Right forelimb (tissue), 1 donor: ENCODE data around the gene WDR7.

Source experiments
- DNase-seq: peaks from one replicate; pipeline ENCODE4 v3.0.0-alpha.2; 2018

Gene WDR7

DNA sequence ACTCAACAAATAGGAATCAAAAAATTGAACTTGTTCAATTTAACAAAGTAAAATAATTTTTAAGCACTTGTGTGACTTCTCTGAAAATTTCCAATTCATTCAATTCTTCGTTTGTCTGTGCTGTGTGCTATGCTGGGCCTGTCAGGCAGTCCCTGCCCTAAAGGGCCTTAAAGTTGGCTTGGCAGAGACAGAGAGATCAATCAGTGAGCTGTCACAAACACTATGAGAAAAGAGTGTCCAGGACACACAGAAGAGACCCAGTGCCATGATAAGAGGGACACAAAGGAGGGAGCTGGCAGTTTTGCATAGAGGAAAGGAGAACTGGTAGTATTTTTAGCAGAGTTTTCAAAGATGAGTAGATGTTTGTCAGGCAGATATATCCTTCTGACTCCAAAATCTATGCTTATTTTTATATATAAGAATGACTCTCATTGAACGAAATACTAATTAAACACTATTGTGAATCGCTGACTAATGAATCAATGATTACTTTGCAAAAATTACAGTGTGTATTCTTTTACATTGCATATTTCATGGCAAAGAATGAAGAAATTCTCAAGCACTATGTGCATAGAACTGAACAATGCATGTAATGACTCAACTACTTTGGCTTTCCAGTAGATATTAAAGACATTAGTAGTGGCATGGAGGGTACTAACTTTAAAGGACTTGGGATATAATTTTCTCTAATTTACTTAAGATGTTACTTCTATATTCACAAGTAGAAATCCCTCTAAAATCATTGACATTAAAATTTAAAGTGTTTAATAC is 302.5 kb downstream of the WDR7 start:
- DNase-seq, result no peak

GRCh38 chr18:56955490-56955889 is 304.3 kb downstream of the WDR7 start:
- no peak for DNase-seq

GRCh38 chr18:56959120-56959519 is 308.0 kb downstream of the WDR7 start:
- DNase-seq, result no peak

GRCh38 chr18:56962322-56962721 is 311.2 kb downstream of the WDR7 start:
- DNase-seq, result no peak

DNA sequence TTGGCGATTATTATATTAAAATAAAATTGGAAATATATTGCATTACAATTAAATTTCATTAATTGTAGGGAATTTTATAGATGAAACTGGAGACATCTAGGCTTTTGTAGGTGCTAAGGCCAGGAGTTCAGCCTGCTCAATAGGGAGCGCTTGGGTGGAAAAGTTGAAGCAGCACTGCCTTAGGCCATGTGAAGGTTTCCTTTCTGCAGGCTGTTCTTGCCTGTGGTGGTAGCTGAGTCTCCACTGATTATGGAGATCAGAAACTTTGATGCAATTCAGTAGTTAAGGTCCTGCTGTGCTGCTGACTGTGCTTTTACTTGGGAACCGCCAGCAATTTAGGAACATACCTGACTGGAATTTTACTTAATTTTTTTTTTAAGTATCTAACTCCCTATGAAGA is 315.9 kb downstream of the WDR7 start:
- no peak for DNase-seq

- no peak for DNase-seq
Observed at GRCh38 chr18:56973487-56973886, 322.3 kb downstream of the WDR7 start.

GRCh38 chr18:56974141-56974540 is 323.0 kb downstream of the WDR7 start:
- no peak for DNase-seq

DNA sequence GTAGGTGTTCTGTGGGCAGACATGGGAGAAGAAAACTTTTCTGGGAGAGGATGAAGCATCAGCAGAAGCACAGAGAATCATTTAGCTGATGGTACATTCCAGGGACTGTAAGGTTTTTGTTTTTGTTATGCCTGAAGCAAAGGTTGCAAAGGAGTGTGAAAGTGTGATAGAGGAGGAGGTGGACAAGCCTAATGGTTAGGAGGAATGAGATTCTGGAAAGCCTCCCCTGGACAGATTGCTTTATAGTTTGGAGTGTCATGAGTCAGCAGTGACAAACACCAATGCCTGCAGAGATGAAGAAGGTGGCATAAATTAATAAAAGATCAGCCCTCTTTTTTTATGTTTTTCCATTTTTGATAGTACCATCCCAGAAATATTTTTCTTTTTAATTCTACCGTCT is 324.1 kb downstream of the WDR7 start:
- DNase-seq, result no peak

DNA sequence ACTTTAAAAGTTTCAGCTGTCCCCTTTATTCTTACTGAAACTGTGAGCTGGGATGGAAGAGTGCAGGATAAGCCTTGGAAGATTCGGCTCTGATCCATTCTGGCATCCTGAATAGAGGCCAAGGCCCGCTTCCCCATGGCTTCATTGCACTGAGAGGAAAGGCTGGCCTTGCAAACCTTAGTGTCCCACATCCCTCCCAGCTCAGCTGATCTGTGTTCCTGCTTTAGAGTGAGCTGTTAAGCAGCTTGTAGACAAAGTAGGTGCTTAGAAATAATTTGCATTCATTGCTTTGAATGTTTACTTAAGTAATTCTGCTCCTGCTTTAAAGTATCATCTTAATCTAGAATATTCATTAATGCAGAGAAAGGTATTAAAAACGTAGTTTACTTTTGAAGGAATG is 326.1 kb downstream of the WDR7 start:
- DNase-seq, result no peak

GRCh38 chr18:56977771-56978170 is 326.6 kb downstream of the WDR7 start:
- DNase-seq, result no peak

DNA sequence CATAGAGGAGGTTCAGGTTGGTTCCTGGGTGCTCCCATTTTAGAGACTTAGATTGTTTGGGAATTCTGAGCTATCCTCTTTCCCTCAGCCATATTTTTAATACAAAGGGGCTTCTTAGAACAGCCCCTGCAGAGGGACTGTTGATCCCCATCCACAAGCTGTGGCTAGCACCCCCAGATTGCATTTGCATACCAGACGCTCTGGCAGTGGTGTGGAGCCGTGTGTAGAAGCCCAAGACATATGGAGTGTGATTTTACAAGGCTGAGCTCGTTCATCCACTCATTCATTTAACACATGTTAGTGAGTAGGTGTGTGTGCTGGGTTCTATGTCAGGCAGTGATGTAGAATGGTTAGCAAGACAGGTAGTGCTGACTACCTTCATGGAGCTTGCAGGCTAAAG is 329.0 kb downstream of the WDR7 start:
- no peak for DNase-seq

DNA sequence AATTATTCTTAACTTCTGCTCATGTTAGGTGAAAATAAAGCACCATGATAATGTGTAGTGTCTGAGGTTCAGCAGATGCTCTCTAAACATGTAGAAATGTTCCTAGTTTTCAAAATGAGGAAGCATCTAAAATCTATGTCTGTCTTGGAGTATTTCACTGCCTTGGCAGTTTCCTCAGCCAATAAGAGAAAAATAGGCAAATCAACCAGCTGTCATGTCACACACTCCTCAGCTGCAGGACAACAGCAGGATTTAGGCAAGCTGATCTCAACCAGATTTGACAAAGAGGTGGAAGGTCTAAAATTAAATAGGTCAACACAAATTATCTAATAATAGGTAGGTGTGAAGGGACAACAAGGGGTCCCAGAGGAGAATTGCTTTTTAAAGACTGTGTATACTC is 331.6 kb downstream of the WDR7 start:
- DNase-seq, result no peak

DNA sequence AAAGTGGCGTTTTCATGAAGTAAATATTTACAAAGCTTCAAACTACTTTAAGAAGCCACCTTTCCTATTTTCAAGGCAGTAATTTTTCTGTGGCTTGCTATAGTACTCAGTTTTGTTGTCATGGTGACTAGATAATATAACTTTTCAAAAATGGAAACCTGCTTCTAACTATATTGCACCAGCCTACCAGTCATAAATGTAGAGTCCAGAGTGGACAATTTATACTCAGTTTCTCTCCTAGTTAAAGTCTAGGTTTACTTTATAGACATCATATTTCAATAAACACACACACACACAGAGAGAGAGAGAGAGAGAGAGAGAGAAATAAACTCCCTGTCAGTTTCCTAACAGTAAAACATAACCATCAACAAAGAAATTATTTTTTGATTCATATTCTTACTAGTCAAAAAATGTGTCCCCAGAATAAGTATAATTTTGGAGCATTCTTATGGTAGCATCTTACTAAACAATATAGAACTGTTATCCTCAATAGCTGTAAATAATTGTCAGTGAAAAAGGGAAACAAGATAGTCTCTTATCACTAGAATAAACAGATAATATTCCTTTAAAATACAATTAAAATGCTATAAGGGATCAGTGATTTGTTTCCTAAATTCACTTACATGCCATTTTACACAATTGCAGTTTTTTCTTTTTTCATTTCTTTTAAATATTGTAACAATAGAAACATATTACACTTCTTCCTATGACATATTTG is 332.3 kb downstream of the WDR7 start:
- DNase-seq, result no peak

GRCh38 chr18:56984731-56985130 is 333.6 kb downstream of the WDR7 start:
- no peak for DNase-seq

DNA sequence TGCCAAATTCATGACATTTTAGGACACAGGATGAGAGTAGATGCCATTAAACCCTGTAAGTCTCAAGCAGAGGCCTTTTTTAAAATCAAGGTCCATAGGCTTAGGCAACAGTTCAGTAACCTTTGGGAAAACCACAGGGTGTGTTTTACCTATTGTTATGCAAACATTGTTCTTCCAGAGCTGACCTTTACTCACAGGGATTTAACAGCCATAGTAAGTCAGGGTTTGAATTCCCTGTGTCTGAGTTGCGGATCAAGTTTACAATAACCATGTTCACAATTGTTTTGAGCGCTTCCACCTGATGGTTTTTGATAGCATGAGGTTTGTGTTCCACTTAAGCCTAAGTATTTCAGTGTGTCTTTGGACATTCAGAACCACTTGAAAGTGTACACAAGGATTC is 335.7 kb downstream of the WDR7 start:
- DNase-seq, result no peak

DNA sequence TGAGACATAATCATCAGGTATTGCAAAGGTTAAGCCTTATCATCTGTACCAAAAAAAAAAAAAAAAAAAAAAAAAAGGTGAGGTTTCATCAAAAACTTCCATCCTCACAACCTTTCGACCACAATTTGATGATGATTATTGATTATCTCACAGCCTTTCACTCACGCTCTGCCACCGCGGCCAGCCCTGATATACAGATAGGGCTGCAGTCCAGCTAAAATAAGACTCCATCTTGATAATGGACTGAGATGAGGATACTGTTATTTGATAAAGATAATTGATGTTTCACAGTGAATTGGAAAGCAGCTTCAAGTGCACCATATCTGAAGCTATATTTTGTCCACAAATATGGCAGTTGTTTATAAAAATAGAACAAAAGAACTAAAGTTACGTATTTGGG is 336.1 kb downstream of the WDR7 start:
- no peak for DNase-seq

- DNase-seq, result no peak
Observed at GRCh38 chr18:56988022-56988421, 336.9 kb downstream of the WDR7 start.

GRCh38 chr18:56990678-56991077 is 339.5 kb downstream of the WDR7 start:
- no peak for DNase-seq

DNA sequence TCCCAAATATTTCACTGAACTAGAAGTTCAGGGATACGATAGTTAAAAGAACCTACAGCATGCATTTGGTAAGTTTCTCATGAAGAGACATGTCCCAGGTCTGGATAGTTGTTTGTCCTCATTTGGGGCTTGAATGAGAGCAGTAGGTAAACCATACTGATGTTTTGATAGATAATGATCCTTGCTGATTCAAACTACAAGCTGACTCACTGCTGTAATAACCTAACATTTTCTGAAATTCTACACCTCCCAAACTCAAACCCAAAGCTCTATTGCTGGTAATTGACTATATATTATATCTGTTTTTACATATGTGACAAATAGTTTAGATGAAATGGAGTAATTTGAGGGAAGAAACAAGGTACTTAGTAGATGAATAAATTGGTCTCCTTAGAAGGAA is 341.6 kb downstream of the WDR7 start:
- no peak for DNase-seq

DNA sequence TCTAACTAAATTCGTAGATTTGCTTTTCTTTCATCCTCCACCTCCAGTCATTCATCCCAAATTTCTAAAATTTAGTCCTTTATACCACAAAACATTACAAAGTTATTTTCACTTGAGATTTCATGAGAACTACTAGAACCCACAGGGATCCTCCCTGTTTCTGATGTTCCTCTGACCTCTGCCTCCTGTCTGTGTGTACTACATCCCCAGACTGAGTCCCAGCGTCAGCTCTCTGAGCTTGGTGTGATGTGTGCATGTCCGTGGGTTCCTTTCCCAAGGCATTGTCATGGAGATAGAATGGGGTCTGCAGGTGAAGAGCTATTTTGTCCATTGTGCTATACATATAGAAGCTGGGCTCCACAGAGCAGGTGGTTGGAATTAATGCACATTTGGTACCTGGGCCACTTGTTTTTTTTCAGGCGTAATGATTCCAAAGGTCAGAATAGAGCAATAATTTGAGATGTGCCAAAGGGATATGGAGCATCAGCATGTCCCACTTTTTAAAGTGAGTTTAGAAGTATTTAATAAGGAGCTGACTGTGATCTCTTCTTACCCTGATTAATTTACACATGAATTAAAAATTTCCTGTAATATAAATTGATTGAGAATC is 344.5 kb downstream of the WDR7 start:
- DNase-seq, result no peak

- no peak for DNase-seq
Observed at GRCh38 chr18:56997200-56997599, 346.0 kb downstream of the WDR7 start.

- no peak for DNase-seq
Observed at GRCh38 chr18:56999823-57000222, 348.7 kb downstream of the WDR7 start.

- DNase-seq, result no peak
Observed at GRCh38 chr18:57002627-57003026, 351.5 kb downstream of the WDR7 start.

GRCh38 chr18:57003342-57003741 is 352.2 kb downstream of the WDR7 start:
- DNase-seq, result no peak
